Left lung (tissue), 10 donors: ENCODE measurements around the gene TMEM40. TPM values are rescaled to one million over a fixed set of nuclear protein-coding genes. Genes with fewer than 3 reads are reported as not detected.
"Not testable (repeated sequence)": the region's sequence is repeated elsewhere in the genome, so short reads cannot be mapped to it uniquely, and the experiment has no call there.

Experiments used
- ATAC-seq: fragments of 200-7000 bp; cut with Tn5 transposase; one replicate; pipeline ENCODE4 v1.9.1; 2020; ENCODE audit warnings: moderate library complexity
- DNase-seq, 4 donors: peaks; one replicate each; pipeline ENCODE4 v3.0.0-alpha.2; 2013 to 2020
- H3K27ac ChIP-seq, 2 donors: fragments of 200-600 bp; sonication (generic) in 1 of 2; one replicate each; pipeline versions ENCODE4 v1.5.0 to v1.8.0; 2020 to 2021
- H3K27me3 ChIP-seq, 2 donors: fragments of 200-600 bp; sonication (generic) in 1 of 2; one replicate each; pipeline versions ENCODE4 v1.5.0 to v1.8.0; 2020 to 2021
- H3K36me3 ChIP-seq, 2 donors: fragments of 200-600 bp; sonication (generic) in 1 of 2; one replicate each; pipeline versions ENCODE4 v1.5.0 to v1.8.0; 2020 to 2021
- H3K4me1 ChIP-seq, 2 donors: fragments of 200-600 bp; one replicate each; pipeline ENCODE4 v1.8.0; 2021
- H3K4me3 ChIP-seq, 2 donors: fragments of 200-600 bp; sonication (generic) in 1 of 2; one replicate each; pipeline versions ENCODE4 v1.5.0 to v1.8.0; 2020 to 2021; ENCODE audit warnings: mild to moderate bottlenecking in 1 of 2
- H3K9me3 ChIP-seq, 2 donors: fragments of 200-600 bp; sonication (generic) in 1 of 2; one replicate each; pipeline versions ENCODE4 v1.5.0 to v1.8.0; 2020 to 2021
- CTCF ChIP-seq, 2 donors: fragments of 200-600 bp; sonication (generic) in 1 of 2; IDR thresholded peaks; one replicate each; pipeline versions ENCODE4 v1.5.0 to v1.8.0; 2021; ENCODE audit warnings: antibody characterized with exemption in 2 of 2
- intact Hi-C, 2 donors: fragments of 100-400 bp; cut with DNase I; formaldehyde crosslinking; loops; one replicate each; pipeline versions ENCODE4 v1.11.2 to v1.14.2; 2022
- polyA plus RNA-seq, 6 donors: library from polyadenylated mRNA; unstranded; fragments of 120-200 nt; gene quantifications; one replicate each; pipeline ENCODE4 v1.2.1, GENCODE V29; 2013; ENCODE audit not compliant: insufficient read length in 6 of 6
- total RNA-seq, 2 donors: library from RNA; stranded (reverse); fragmentation: NEBNext Ultra II Directional; extraction: Animal tissue kit (Norgen Biotek cat#: 25700); gene quantifications; one replicate each; pipeline ENCODE4 v1.2.1, GENCODE V29; 2021
- donor health status: DM: no; HTN: yes; CAD: no.
- donor health status: DM: no; HTN: no; CAD: no.

The TMEM40 gene
- total and polyA plus RNA-seq, 8 donors: 1.1 to 2.4 (median 1.5) TPM; not detected in 1

GRCh38 chr3:12727937-12728336, 31.1 kb downstream of the TMEM40 start:
- Histone ChIP-seq H3K4me3 (no peak overlapping the region), H3K9me3 (no peaks in the 10 kb centered on the region), H3K36me3 (no peaks in the 10 kb centered on the region), H3K4me1 (no peaks in the 10 kb centered on the region), H3K27me3 (no peaks in the 10 kb centered on the region), H3K27ac (no peak overlapping the region)
- ATAC-seq (no peak), DNase-seq (no peak)
- no peak for TF ChIP-seq CTCF (IDR thresholded peaks at IDR 0.05)
- intact Hi-C loops: no loop called here

- no peak for DNase-seq
- Histone ChIP-seq H3K9me3 (no peaks in the 10 kb centered on the region), H3K36me3 (no peaks in the 10 kb centered on the region), H3K4me3 (no peak overlapping the region), H3K27me3 (no peaks in the 10 kb centered on the region), H3K27ac (no peak overlapping the region), H3K4me1 (no peaks in the 10 kb centered on the region)
- no peak for ATAC-seq
- intact Hi-C loops: no loop called here
- TF ChIP-seq CTCF (IDR thresholded peaks at IDR 0.05): no peak
Observed at GRCh38 chr3:12727481-12727880, 31.6 kb downstream of the TMEM40 start.

GRCh38 chr3:12725436-12725835, 33.6 kb downstream of the TMEM40 start:
- H3K36me3 ChIP-seq: no peaks in the 10 kb centered on the region
- H3K4me1 ChIP-seq: no peaks in the 10 kb centered on the region
- no peak overlapping the region for H3K4me3 ChIP-seq
- no peak for ATAC-seq
- H3K27me3 ChIP-seq: no peaks in the 10 kb centered on the region
- no peak overlapping the region for H3K27ac ChIP-seq
- no peak for TF ChIP-seq CTCF (IDR thresholded peaks at IDR 0.05)
- intact Hi-C loops: no loop called here
- H3K9me3 ChIP-seq: no peaks in the 10 kb centered on the region
- DNase-seq: no peak

GRCh38 chr3:12724794-12725193, 34.3 kb downstream of the TMEM40 start:
- no peak for TF ChIP-seq CTCF (IDR thresholded peaks at IDR 0.05)
- H3K36me3 ChIP-seq: no peaks in the 10 kb centered on the region
- H3K27me3 ChIP-seq: no peaks in the 10 kb centered on the region
- no peak overlapping the region for H3K27ac ChIP-seq
- no peaks in the 10 kb centered on the region for H3K9me3 ChIP-seq
- DNase-seq (no peak), ATAC-seq (no peak)
- H3K4me1 ChIP-seq: peaks cover 1 to 6% of the 10 kb centered on the region in 2 donors
- H3K4me3 ChIP-seq: no peak overlapping the region
- intact Hi-C loops: no loop called here

GRCh38 chr3:12723362-12723761, 35.7 kb downstream of the TMEM40 start:
- H3K4me1 ChIP-seq, H3K9me3 ChIP-seq, H3K27ac ChIP-seq, H3K4me3 ChIP-seq, H3K27me3 ChIP-seq, DNase-seq, ATAC-seq, H3K36me3 ChIP-seq, intact Hi-C loops: not testable (repeated sequence)

- Histone ChIP-seq H3K36me3 (no peaks in the 10 kb centered on the region), H3K9me3 (no peaks in the 10 kb centered on the region), H3K4me3 (no peak overlapping the region), H3K27me3 (no peaks in the 10 kb centered on the region), H3K4me1 (peaks cover 4 to 9% of the 10 kb centered on the region in 2 donors), H3K27ac (no peak overlapping the region)
- ATAC-seq: no peak
- no peak for DNase-seq
- intact Hi-C loops: no loop called here
- no peak for TF ChIP-seq CTCF (IDR thresholded peaks at IDR 0.05)
Observed at GRCh38 chr3:12722226-12722625, 36.8 kb downstream of the TMEM40 start.
